UCSD-AML1 (cell line): ENCODE results near the gene RARG.
"Not testable (repeated sequence)": the region's sequence is repeated elsewhere in the genome, so short reads cannot be mapped to it uniquely, and the experiment has no call there.

Source experiments
- DNase-seq: peaks from one replicate; lab custom pipeline; 2025; ENCODE audit not compliant: unreplicated experiment; lab: John Stamatoyannopoulos, UW

RARG gene

GRCh38 chr12:53173085-53173715 is 58.8 kb downstream of the RARG start:
- DNase-seq = no peak

DNA sequence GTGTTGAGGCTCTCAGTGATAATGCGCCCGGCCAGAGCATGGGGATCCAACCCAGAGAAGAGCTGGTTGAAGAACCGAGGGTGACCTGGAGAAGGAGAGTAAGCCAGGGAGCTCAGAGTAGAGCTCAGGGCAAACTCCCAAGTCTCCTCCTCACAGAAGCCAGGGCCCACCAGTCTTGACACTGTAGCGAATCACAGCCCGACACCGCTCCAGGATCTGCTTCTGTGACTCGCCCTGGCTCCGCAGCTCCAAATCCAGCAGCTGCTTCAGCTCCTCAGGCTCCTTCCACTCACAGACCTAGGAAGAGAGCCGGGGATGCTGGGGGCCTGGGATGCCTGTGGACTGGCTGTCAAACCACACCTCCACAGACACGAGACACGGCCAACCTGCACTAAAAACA is 59.7 kb downstream of the RARG start:
- no peak for DNase-seq

GRCh38 chr12:53171725-53172329 is 60.2 kb downstream of the RARG start:
- no peak for DNase-seq

DNA sequence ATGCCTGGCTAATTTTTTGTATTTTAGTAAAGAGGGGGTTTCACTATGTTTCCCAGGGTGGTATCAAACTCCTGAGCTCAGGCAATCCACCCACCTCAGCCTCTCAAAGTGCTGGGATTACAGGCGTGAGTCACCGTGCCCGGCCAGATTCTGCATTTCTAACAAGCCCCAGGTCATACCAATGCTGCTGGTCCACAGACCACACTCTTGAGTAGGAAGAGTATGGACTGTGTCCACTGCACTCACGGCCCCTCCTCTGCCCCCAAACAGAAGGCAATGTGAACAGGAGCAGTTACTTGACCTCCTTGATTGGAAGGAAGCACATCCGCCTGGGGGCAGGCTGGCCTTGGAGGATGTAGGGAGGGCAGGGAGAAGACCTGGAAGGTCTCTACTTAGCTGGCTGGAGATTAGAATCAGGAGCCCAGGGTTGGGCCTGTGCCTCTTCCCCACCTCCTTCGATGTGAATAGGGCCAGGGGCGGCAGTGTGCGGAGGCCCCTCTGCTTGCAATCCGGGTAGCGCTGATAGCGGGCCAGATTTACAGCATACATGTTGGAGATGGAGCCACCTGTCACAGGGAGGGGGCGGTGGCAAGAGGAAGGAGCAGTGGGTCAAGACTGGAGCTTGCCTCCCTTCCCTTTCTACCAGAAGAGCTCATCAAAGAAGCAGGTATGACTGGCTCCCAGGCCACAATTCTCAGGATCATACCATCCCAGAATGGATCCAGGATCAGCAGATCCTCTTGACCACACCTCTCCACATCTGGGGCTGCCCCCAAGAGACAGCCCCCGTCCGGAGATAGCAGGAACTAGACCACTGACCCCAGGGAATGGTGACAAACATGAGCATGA is 60.9 kb downstream of the RARG start:
- DNase-seq = no peak

GRCh38 chr12:53170215-53170614 is 61.8 kb downstream of the RARG start:
- DNase-seq = no peak

DNA sequence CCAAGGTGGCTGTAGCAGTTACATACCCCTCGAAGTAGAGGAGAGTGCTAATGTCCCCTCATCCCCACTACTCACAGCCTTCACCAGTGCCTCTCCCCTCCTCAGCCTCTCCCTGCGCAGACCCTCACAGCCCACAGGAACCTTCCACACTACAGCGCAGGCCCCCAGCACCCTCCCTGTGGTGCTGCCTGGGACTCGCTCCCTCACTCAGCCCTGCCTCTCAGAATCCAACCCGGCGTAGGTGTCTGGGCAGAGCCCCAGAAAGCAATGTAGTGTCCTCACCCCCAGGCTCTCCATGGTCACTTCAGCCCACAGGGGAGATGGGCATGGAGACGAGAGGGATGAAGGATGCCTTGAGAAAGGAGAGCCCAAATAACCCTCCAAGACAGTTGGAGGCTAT is 62.4 kb downstream of the RARG start:
- DNase-seq = no peak

- DNase-seq = no peak
Measured at GRCh38 chr12:53166837-53167236, 65.2 kb downstream of the RARG start.

GRCh38 chr12:53163008-53163407 is 69.0 kb downstream of the RARG start:
- DNase-seq = not testable (repeated sequence)

DNA sequence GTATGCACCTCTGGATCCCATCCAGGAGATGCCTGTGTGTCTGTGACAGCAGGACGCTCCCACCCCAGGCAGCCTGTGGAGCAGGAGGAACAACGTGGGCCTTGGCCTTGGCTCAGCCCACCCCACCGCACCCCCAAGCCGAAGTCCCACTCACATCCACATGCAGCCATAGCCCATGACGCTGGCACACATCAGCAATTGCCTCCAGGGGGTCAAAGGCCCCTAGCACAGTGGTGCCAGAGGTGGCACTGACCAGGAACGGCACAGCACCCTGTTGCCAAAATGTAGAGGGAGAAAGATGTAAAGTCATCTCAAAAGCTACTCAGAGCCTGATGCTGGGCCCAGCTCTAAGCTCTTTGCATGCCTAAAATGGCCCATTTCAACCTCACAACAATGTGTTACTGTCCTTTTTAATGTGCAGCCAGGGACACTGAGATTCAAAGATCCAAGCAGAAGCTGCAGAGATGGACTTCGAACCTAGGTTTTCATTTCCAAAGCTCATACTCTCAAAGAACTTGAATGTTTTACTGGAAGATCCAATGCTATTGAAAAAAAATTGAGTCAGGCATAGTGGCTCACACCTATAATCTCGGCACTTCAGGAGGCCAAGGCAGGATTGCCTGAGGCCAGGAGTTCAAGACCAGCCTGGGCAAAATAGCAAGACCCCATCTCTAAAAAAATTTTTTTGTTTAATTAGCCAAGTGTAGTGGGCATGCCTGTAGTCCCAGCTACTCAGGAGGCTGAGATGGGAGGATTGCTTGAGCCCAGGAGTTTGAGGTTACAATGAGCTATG is 70.7 kb downstream of the RARG start:
- no peak for DNase-seq

GRCh38 chr12:53160673-53161072 is 71.3 kb downstream of the RARG start:
- no peak for DNase-seq
